ENCODE data around the gene TTLL1.

DNA sequence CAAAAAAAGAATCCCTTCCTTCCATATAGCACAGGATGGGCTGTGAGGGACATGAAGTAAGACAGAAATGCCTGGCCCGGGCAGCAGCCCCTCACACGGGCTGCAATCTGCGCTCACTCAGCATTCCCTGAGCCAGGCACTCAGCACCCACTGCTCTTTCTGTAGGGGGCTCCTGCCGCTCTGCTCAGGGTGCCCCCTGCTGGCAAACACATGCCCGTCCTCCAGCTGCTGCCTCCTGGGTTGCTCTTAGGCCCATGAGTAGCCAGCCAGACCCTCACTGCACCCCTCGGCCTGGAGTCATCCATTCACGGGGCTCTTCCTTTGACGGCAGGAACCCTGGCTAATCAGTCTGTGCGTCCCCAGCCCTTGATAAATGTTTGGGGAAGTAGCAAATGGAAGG, 47.1 kb upstream of the TTLL1 start:
- TF ChIP-seq, protein P1, sequence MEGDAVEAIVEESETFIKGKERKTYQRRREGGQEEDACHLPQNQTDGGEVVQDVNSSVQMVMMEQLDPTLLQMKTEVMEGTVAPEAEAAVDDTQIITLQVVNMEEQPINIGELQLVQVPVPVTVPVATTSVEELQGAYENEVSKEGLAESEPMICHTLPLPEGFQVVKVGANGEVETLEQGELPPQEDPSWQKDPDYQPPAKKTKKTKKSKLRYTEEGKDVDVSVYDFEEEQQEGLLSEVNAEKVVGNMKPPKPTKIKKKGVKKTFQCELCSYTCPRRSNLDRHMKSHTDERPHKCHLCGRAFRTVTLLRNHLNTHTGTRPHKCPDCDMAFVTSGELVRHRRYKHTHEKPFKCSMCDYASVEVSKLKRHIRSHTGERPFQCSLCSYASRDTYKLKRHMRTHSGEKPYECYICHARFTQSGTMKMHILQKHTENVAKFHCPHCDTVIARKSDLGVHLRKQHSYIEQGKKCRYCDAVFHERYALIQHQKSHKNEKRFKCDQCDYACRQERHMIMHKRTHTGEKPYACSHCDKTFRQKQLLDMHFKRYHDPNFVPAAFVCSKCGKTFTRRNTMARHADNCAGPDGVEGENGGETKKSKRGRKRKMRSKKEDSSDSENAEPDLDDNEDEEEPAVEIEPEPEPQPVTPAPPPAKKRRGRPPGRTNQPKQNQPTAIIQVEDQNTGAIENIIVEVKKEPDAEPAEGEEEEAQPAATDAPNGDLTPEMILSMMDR (IDR thresholded peaks at IDR 0.05; ENCODE audit: low read depth, low read length, missing input control), result peak; percentile 30
- TF ChIP-seq MAX (IDR thresholded peaks at IDR 0.05) (no peak), RAD21 (IDR thresholded peaks at IDR 0.05) (peak; percentile 36 to 57), GABPA (IDR thresholded peaks at IDR 0.05 in 1 of 2, conservative IDR thresholded peaks at IDR 0.05 in 1 of 2) (no peak), REST (IDR thresholded peaks at IDR 0.05) (no peak), ATF3 (IDR thresholded peaks at IDR 0.05) (no peak), TAF1 (conservative IDR thresholded peaks at IDR 0.05) (no peak), SP1 (IDR thresholded peaks at IDR 0.05) (no peak), JUND (IDR thresholded peaks at IDR 0.05) (no peak)

Measured in liver (tissue), 3 donors.